ENCODE measurements around the gene GADD45GIP1. TPM values are rescaled to one million over a fixed set of nuclear protein-coding genes. Genes with fewer than 3 reads are reported as not detected.

Gene GADD45GIP1
- total RNA-seq, 2 experiments from 2014 or later: 12.1 to 12.8 TPM

DNA sequence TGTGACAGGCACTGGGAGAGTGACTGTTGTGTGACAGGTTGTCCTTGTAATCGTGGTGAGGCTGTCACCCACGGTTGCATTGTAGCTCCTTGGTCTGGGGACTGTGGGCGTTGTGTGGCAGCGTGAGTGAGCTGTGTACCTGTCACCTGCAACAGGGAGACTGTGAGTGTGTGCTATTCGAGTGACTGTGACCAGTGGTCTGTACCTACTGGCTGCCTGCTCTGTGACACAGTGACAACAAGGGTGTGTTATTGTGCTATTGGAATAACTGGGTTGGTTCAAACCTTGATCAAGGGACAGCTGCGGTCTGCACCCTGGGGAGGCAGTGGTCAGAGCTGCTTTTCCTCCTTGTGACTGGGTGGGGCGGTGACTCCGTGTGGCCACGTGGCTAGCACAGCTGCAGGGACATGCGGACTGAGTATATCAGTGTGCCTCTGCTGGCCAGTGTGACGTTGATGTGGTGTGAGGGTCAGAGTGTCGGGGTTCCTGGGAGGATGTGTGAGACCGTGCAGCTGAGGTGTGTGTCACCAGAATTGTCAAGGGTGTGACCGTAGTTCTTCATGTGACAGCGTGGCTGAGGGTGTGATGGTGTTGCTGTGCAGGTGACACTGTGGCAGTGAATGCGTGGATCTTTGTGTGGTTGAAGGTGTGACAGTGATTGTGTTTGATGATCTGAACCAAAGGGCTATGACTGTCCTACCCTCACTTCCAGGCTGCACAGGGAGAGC is 28.2 kb upstream of the GADD45GIP1 start:
- Mint-ChIP-seq H3K27ac (no peak overlapping the region), H3K36me3 (ENCODE audit: low read depth) (no peaks in the 10 kb centered on the region), H3K9me3 (no peaks in the 10 kb centered on the region), H3K4me3 (no peak overlapping the region), H3K4me1 (ENCODE audit: low read depth) (no peaks in the 10 kb centered on the region), H3K27me3 (peaks cover 5% of the 10 kb centered on the region)
- ChIA-PET CTCF (interaction anchor here (0.5 to 1.1 kb wide), 3 partner anchors 45 to 140 kb away, joined by 3 to 6 read pairs (median 4); no protein-coding TSS in a partner anchor), POLR2A (interaction anchor here (0.9 kb wide), 1 partner anchor 69 kb away, joined by 3 read pairs; no protein-coding TSS in a partner anchor)
- Histone ChIP-seq H3K4me1 (ENCODE audit: insufficient read depth, low read length) (peaks cover 16% of the 10 kb centered on the region), H3K4me3 (ENCODE audit: low read length) (no peak overlapping the region), H3K27ac (ENCODE audit: low read depth in 1 of 2, low read length in 2 of 2) (peak overlapping the region in 1 of 2 donors; percentile 4), H3K36me3 (ENCODE audit: insufficient read depth, low read length) (no peaks in the 10 kb centered on the region), H3K9me3 (ENCODE audit: control insufficient read depth in 1 of 2, insufficient read depth in 1 of 2, low read length in 2 of 2) (peaks cover 0 to 5% of the 10 kb centered on the region in 2 experiments), H3K27me3 (ENCODE audit: control insufficient read depth in 1 of 2, insufficient read depth in 2 of 2, low read length in 2 of 2) (peaks cover 0 to 2% of the 10 kb centered on the region in 2 experiments)
- peak in 1 of 14 experiments; percentile 45 for DNase-seq
- no peak for ATAC-seq (ENCODE audit: poor library complexity)
- intact Hi-C loops (cut with DNase I, micrococcal nuclease): loop anchor here (5.0 to 10.0 kb wide), 2 partner anchors 47 to 50 kb away; no protein-coding TSS in a partner anchor
- TF ChIP-seq, protein P1, sequence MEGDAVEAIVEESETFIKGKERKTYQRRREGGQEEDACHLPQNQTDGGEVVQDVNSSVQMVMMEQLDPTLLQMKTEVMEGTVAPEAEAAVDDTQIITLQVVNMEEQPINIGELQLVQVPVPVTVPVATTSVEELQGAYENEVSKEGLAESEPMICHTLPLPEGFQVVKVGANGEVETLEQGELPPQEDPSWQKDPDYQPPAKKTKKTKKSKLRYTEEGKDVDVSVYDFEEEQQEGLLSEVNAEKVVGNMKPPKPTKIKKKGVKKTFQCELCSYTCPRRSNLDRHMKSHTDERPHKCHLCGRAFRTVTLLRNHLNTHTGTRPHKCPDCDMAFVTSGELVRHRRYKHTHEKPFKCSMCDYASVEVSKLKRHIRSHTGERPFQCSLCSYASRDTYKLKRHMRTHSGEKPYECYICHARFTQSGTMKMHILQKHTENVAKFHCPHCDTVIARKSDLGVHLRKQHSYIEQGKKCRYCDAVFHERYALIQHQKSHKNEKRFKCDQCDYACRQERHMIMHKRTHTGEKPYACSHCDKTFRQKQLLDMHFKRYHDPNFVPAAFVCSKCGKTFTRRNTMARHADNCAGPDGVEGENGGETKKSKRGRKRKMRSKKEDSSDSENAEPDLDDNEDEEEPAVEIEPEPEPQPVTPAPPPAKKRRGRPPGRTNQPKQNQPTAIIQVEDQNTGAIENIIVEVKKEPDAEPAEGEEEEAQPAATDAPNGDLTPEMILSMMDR (IDR thresholded peaks at IDR 0.05): no peak

DNA sequence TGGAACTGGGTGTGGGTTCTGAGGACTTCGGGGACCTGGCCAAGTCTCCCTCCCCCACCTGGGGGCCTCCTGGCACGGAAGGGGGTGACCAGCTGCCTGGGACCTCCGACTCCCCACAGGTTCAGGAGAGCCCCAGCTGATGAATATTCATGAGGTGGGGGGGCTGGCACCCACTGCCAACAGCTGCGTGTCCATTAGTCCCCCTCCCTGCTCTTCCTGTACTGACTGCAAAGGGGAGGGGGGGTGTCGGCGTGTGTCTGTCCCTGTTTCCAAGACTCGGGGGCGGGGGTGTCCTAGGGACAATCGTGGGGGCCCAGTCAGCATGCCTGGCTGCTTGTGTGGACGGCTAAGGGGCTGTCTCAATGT is 27.6 kb upstream of the GADD45GIP1 start:
- no peak overlapping the region for H3K4me3 ChIP-seq (ENCODE audit: low read length)
- Mint-ChIP-seq H3K9me3 (no peaks in the 10 kb centered on the region), H3K36me3 (ENCODE audit: low read depth) (no peaks in the 10 kb centered on the region), H3K27ac (no peak overlapping the region), H3K4me1 (ENCODE audit: low read depth) (no peaks in the 10 kb centered on the region), H3K4me3 (no peak overlapping the region), H3K27me3 (peaks cover 5% of the 10 kb centered on the region)
- peaks cover 0 to 2% of the 10 kb centered on the region in 2 experiments for H3K27me3 ChIP-seq (ENCODE audit: control insufficient read depth in 1 of 2, insufficient read depth in 2 of 2, low read length in 2 of 2)
- no peak overlapping the region for H3K27ac ChIP-seq (ENCODE audit: low read depth in 1 of 2, low read length in 2 of 2)
- peaks cover 16% of the 10 kb centered on the region for H3K4me1 ChIP-seq (ENCODE audit: insufficient read depth, low read length)
- TF ChIP-seq, protein P1 (IDR thresholded peaks at IDR 0.05): no peak
- DNase-seq: peak in 1 of 14 experiments; percentile 40
- ChIA-PET POLR2A (no interaction called here), CTCF (interaction anchor here (0.5 to 1.1 kb wide), 3 partner anchors 45 to 140 kb away, joined by 3 to 6 read pairs (median 4); no protein-coding TSS in a partner anchor)
- peaks cover 0 to 5% of the 10 kb centered on the region in 2 experiments for H3K9me3 ChIP-seq (ENCODE audit: control insufficient read depth in 1 of 2, insufficient read depth in 1 of 2, low read length in 2 of 2)
- H3K36me3 ChIP-seq (ENCODE audit: insufficient read depth, low read length): no peaks in the 10 kb centered on the region
- no peak for ATAC-seq (ENCODE audit: poor library complexity)
- intact Hi-C loops (cut with DNase I, micrococcal nuclease): loop anchor here (5.0 to 10.0 kb wide), 3 partner anchors 48 to 448 kb away; no protein-coding TSS in a partner anchor

DNA sequence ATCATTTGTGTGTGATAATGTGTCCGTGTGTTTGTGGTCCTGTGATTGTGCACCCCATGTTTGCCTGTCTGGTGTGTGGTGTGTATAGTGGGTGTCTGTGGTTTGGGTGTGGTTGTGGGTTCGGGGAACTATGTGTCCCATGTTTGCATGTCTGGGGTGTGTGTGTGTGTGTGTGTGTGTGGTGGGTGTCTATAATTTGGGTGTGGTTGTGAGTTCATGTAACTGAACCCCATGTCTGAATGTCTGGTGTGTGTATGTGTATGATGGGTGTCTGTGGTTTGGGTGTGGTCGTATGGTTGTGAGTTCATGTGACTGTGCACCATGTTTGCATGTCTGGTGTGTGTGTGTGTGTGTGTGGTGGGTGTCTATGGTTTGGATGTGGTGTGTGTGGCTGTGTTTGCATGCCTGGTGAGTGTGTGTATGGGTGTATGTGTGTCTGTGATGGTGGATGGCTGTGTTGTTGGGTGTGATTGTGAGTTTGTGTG is 27.2 kb upstream of the GADD45GIP1 start:
- intact Hi-C loops (cut with DNase I, micrococcal nuclease): loop anchor here (5.0 to 10.0 kb wide), 2 partner anchors 51 to 448 kb away; no protein-coding TSS in a partner anchor
- peaks cover 0 to 5% of the 10 kb centered on the region in 2 experiments for H3K9me3 ChIP-seq (ENCODE audit: control insufficient read depth in 1 of 2, insufficient read depth in 1 of 2, low read length in 2 of 2)
- ChIA-PET POLR2A (no interaction called here), CTCF (interaction anchor here (0.5 to 1.6 kb wide), 4 partner anchors 19 to 110 kb away, joined by 4 to 10 read pairs (median 6); no protein-coding TSS in a partner anchor)
- ATAC-seq (ENCODE audit: poor library complexity) (no peak), DNase-seq (peak in 2 of 14 experiments; percentile 31 to 52)
- Mint-ChIP-seq H3K4me1 (ENCODE audit: low read depth) (no peaks in the 10 kb centered on the region), H3K9me3 (no peaks in the 10 kb centered on the region), H3K27me3 (peaks cover 5% of the 10 kb centered on the region), H3K36me3 (ENCODE audit: low read depth) (no peaks in the 10 kb centered on the region), H3K4me3 (no peak overlapping the region), H3K27ac (no peak overlapping the region)
- no peaks in the 10 kb centered on the region for H3K36me3 ChIP-seq (ENCODE audit: insufficient read depth, low read length)
- H3K4me3 ChIP-seq (ENCODE audit: low read length): no peak overlapping the region
- peaks cover 16% of the 10 kb centered on the region for H3K4me1 ChIP-seq (ENCODE audit: insufficient read depth, low read length)
- TF ChIP-seq, protein P1 (IDR thresholded peaks at IDR 0.05): no peak
- peaks cover 0 to 2% of the 10 kb centered on the region in 2 experiments for H3K27me3 ChIP-seq (ENCODE audit: control insufficient read depth in 1 of 2, insufficient read depth in 2 of 2, low read length in 2 of 2)
- H3K27ac ChIP-seq (ENCODE audit: low read depth in 1 of 2, low read length in 2 of 2): no peak overlapping the region

Measured in CD4-positive, alpha-beta T cell (primary cell).